K562 (cell line): ENCODE results near the gene PPP1R16B. TPM values are rescaled to one million over a fixed set of nuclear protein-coding genes. Genes with fewer than 3 reads are reported as not detected.

ENCODE experiments used
- E2F3 ChIP-seq: fragments of 250-450 bp; sonication (Bioruptor Pico); IDR thresholded peaks from 2 replicates; pipeline ENCODE4 v1.4.0; 2020; ENCODE audit warnings: mild to moderate bottlenecking
- MAZ ChIP-seq, 2 experiments: fragments of 450-650 bp in 1 of 2; sonication (generic) in 1 of 2; formaldehyde crosslinking; IDR thresholded peaks in 1 of 2; conservative IDR thresholded peaks in 1 of 2; 2 replicates each; pipeline versions ENCODE4 v1.4.0 to v1.5.0; 2020; ENCODE audit warnings: mild to moderate bottlenecking in 1 of 2, missing genetic modification reagents in 1 of 2
- MTA3 ChIP-seq: fragments of 450-650 bp; formaldehyde crosslinking; IDR thresholded peaks from 2 replicates; pipeline ENCODE4 v1.6.1; 2017; ENCODE audit warnings: mild to moderate bottlenecking, borderline replicate concordance
- MYC ChIP-seq, 2 experiments: fragments of 250-450 bp in 1 of 2; sonication (Bioruptor Pico) in 1 of 2; IDR thresholded peaks; 2 replicates each; pipeline versions ENCODE4 v1.5.1 to v1.6.1; 2012 to 2021; ENCODE audit warnings: low read depth in 2 of 2, borderline replicate concordance in 1 of 2, improper control_type of control experiment in 1 of 2, low read length in 1 of 2, mild to moderate bottlenecking in 1 of 2, moderate library complexity in 1 of 2
- TEAD4 ChIP-seq, 2 experiments: sonication (generic) in 1 of 2; formaldehyde crosslinking in 1 of 2; IDR thresholded peaks; 2 replicates each; pipeline versions ENCODE4 v1.6.1 to v1.8.0; 2012 to 2022; ENCODE audit warnings: borderline replicate concordance in 1 of 2, inconsistent platforms in 1 of 2, low read length in 1 of 2, mild to moderate bottlenecking in 1 of 2, missing genetic modification reagents in 1 of 2
- polyA plus RNA-seq, 8 experiments: library from polyadenylated mRNA; depleted of rRNA in 4 of 8; stranded (reverse) in 5 of 8; unstranded in 3 of 8; fragments of >200 nt; fragmentation: Nextera tagmentation in 2 of 8; fragmentation: Illumina TruSeq in 1 of 8; extraction: Ambion mirVana in 2 of 8; extraction: Trizol in 1 of 8; gene quantifications; 2 replicates each; pipeline versions ENCODE4 v1.2.1 to v1.2.3, GENCODE V29; 2011 to 2014; ENCODE audit warnings: inconsistent platforms in 1 of 8, missing spikeins in 1 of 8
- total RNA-seq, 7 experiments: library from RNA; depleted of rRNA in 6 of 7; stranded (reverse); fragments of >200 nt in 6 of 7; fragmentation: Illumina TruSeq in 2 of 7; extraction: Trizol in 2 of 7; gene quantifications; 2 replicates each; pipeline versions ENCODE4 v1.2.1 to v1.2.3, GENCODE V29; 2011 to 2021; ENCODE audit warnings: low replicate concordance in 1 of 7
- TF ChIP-seq, protein P1 (sequence below), 2 experiments: fragments of 450-650 bp in 1 of 2; IDR thresholded peaks; 2 replicates each; pipeline ENCODE4 v1.6.1; 2011 to 2017; ENCODE audit warnings: low read depth in 2 of 2, antibody characterized with exemption in 1 of 2, borderline replicate concordance in 1 of 2, low read length in 1 of 2, mild to moderate bottlenecking in 1 of 2, mixed read lengths in 1 of 2; ENCODE audit not compliant: control insufficient read depth in 1 of 2
- TF ChIP-seq, protein P2 (sequence below): fragments of 450-650 bp; IDR thresholded peaks from 2 replicates; pipeline ENCODE4 v1.6.1; 2016; ENCODE audit warnings: mild to moderate bottlenecking, moderate library complexity
- TF ChIP-seq, protein P3 (sequence below): sonication (generic); formaldehyde crosslinking; IDR thresholded peaks from 2 replicates; pipeline ENCODE4 v1.8.0; 2022; ENCODE audit warnings: missing genetic modification reagents, mild to moderate bottlenecking, moderate library complexity, borderline replicate concordance

PPP1R16B gene
- total and polyA plus RNA-seq, 9 of the 15 experiments (the other 6 are each of a cell fraction or from before 2014, with no cell fraction given), result 1.5 to 11.5 (median 6.8) TPM

GRCh38 chr20:38889792-38890496, 84.4 kb downstream of the PPP1R16B start (continued):
- TF ChIP-seq, protein P1, sequence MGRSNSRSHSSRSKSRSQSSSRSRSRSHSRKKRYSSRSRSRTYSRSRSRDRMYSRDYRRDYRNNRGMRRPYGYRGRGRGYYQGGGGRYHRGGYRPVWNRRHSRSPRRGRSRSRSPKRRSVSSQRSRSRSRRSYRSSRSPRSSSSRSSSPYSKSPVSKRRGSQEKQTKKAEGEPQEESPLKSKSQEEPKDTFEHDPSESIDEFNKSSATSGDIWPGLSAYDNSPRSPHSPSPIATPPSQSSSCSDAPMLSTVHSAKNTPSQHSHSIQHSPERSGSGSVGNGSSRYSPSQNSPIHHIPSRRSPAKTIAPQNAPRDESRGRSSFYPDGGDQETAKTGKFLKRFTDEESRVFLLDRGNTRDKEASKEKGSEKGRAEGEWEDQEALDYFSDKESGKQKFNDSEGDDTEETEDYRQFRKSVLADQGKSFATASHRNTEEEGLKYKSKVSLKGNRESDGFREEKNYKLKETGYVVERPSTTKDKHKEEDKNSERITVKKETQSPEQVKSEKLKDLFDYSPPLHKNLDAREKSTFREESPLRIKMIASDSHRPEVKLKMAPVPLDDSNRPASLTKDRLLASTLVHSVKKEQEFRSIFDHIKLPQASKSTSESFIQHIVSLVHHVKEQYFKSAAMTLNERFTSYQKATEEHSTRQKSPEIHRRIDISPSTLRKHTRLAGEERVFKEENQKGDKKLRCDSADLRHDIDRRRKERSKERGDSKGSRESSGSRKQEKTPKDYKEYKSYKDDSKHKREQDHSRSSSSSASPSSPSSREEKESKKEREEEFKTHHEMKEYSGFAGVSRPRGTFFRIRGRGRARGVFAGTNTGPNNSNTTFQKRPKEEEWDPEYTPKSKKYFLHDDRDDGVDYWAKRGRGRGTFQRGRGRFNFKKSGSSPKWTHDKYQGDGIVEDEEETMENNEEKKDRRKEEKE (IDR thresholded peaks at IDR 0.05; ENCODE audit: borderline replicate concordance in 1 of 2, control insufficient read depth in 1 of 2, low read depth in 2 of 2, low read length in 1 of 2), result 0 out of 4 replicates have a peak, but pooled peaks of 1 of the 2 experiments have one; percentile 26
- TF ChIP-seq, protein P2, sequence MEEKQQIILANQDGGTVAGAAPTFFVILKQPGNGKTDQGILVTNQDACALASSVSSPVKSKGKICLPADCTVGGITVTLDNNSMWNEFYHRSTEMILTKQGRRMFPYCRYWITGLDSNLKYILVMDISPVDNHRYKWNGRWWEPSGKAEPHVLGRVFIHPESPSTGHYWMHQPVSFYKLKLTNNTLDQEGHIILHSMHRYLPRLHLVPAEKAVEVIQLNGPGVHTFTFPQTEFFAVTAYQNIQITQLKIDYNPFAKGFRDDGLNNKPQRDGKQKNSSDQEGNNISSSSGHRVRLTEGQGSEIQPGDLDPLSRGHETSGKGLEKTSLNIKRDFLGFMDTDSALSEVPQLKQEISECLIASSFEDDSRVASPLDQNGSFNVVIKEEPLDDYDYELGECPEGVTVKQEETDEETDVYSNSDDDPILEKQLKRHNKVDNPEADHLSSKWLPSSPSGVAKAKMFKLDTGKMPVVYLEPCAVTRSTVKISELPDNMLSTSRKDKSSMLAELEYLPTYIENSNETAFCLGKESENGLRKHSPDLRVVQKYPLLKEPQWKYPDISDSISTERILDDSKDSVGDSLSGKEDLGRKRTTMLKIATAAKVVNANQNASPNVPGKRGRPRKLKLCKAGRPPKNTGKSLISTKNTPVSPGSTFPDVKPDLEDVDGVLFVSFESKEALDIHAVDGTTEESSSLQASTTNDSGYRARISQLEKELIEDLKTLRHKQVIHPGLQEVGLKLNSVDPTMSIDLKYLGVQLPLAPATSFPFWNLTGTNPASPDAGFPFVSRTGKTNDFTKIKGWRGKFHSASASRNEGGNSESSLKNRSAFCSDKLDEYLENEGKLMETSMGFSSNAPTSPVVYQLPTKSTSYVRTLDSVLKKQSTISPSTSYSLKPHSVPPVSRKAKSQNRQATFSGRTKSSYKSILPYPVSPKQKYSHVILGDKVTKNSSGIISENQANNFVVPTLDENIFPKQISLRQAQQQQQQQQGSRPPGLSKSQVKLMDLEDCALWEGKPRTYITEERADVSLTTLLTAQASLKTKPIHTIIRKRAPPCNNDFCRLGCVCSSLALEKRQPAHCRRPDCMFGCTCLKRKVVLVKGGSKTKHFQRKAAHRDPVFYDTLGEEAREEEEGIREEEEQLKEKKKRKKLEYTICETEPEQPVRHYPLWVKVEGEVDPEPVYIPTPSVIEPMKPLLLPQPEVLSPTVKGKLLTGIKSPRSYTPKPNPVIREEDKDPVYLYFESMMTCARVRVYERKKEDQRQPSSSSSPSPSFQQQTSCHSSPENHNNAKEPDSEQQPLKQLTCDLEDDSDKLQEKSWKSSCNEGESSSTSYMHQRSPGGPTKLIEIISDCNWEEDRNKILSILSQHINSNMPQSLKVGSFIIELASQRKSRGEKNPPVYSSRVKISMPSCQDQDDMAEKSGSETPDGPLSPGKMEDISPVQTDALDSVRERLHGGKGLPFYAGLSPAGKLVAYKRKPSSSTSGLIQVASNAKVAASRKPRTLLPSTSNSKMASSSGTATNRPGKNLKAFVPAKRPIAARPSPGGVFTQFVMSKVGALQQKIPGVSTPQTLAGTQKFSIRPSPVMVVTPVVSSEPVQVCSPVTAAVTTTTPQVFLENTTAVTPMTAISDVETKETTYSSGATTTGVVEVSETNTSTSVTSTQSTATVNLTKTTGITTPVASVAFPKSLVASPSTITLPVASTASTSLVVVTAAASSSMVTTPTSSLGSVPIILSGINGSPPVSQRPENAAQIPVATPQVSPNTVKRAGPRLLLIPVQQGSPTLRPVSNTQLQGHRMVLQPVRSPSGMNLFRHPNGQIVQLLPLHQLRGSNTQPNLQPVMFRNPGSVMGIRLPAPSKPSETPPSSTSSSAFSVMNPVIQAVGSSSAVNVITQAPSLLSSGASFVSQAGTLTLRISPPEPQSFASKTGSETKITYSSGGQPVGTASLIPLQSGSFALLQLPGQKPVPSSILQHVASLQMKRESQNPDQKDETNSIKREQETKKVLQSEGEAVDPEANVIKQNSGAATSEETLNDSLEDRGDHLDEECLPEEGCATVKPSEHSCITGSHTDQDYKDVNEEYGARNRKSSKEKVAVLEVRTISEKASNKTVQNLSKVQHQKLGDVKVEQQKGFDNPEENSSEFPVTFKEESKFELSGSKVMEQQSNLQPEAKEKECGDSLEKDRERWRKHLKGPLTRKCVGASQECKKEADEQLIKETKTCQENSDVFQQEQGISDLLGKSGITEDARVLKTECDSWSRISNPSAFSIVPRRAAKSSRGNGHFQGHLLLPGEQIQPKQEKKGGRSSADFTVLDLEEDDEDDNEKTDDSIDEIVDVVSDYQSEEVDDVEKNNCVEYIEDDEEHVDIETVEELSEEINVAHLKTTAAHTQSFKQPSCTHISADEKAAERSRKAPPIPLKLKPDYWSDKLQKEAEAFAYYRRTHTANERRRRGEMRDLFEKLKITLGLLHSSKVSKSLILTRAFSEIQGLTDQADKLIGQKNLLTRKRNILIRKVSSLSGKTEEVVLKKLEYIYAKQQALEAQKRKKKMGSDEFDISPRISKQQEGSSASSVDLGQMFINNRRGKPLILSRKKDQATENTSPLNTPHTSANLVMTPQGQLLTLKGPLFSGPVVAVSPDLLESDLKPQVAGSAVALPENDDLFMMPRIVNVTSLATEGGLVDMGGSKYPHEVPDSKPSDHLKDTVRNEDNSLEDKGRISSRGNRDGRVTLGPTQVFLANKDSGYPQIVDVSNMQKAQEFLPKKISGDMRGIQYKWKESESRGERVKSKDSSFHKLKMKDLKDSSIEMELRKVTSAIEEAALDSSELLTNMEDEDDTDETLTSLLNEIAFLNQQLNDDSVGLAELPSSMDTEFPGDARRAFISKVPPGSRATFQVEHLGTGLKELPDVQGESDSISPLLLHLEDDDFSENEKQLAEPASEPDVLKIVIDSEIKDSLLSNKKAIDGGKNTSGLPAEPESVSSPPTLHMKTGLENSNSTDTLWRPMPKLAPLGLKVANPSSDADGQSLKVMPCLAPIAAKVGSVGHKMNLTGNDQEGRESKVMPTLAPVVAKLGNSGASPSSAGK, result peak; percentile 94
- peak; percentile 26; the same call in 1 of the 2 replicates for TF ChIP-seq TEAD4 (IDR thresholded peaks at IDR 0.05; ENCODE audit: low read length)
- no peak for TF ChIP-seq TEAD4 (CRISPR knock-in tag; IDR thresholded peaks at IDR 0.05; ENCODE audit: borderline replicate concordance)
- TF ChIP-seq MAZ (CRISPR knock-in tag; conservative IDR thresholded peaks at IDR 0.05 in 1 of 2, IDR thresholded peaks at IDR 0.05 in 1 of 2), result peak; percentile 42 to 43; a peak in 2 of 4 replicates
- 0 out of 2 replicates have a peak, but pooled peaks have one; percentile 40 for TF ChIP-seq E2F3 (CRISPR knock-in tag)
- TF ChIP-seq MTA3, result peak; percentile 42; the same call in 1 of the 2 replicates
- TF ChIP-seq MYC (IDR thresholded peaks at IDR 0.05; ENCODE audit: low read depth, low read length), result peak; percentile 94
- TF ChIP-seq MYC (CRISPR knock-in tag; IDR thresholded peaks at IDR 0.05; ENCODE audit: borderline replicate concordance, low read depth), result no peak
- TF ChIP-seq, protein P3, sequence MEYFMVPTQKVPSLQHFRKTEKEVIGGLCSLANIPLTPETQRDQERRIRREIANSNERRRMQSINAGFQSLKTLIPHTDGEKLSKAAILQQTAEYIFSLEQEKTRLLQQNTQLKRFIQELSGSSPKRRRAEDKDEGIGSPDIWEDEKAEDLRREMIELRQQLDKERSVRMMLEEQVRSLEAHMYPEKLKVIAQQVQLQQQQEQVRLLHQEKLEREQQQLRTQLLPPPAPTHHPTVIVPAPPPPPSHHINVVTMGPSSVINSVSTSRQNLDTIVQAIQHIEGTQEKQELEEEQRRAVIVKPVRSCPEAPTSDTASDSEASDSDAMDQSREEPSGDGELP, result peak; percentile 75; the same call in 1 of the 2 replicates
